IMR-90 (cell line): Measurements from ENCODE around the gene RSPH9. TPM values are rescaled to one million over a fixed set of nuclear protein-coding genes. Genes with fewer than 3 reads are reported as not detected.

Experiments used
- ATAC-seq: fragments of 200-7000 bp; cut with Tn5 transposase; 2 replicates; pipeline ENCODE4 v1.9.1; 2020; ENCODE audit warnings: low read depth, mild to moderate bottlenecking, moderate library complexity
- BruUV-seq: library from RNA; stranded (reverse); fragments of 400-500 nt; replicated peaks from 2 replicates; lab custom pipeline; 2021; lab: Mats Ljungman, UMichigan
- CTCF ChIA-PET: fragments of 300-600 bp; formaldehyde crosslinking; extraction: SDS; loops from one replicate; lab custom pipeline; 2021; ENCODE audit warnings: antibody characterized with exemption; lab: Yijun Ruan, JAX
- POLR2A ChIA-PET: fragments of 300-600 bp; sonication (Branson Sonifier 250); formaldehyde crosslinking; loops from one replicate; lab custom pipeline; 2022; ENCODE audit warnings: antibody characterized with exemption; ENCODE audit not compliant: unreplicated experiment; lab: Charles Lee
- DNase-seq: peaks from one replicate; pipeline ENCODE4 v3.0.0; 2013
- H2AFZ ChIP-seq: replicated peaks from 2 replicates; pipeline ENCODE3; 2013; ENCODE audit warnings: low read length, mild to moderate bottlenecking; ENCODE audit not compliant: poor library complexity
- H2AK5ac ChIP-seq: 2 replicates; pipeline ENCODE4 v1.6.1; 2013; ENCODE audit warnings: low read depth, low read length, inconsistent platforms
- H2AK9ac ChIP-seq: replicated peaks from 2 replicates; pipeline ENCODE3; 2013; ENCODE audit warnings: mild to moderate bottlenecking, low read depth, low read length, moderate library complexity; ENCODE audit not compliant: poor library complexity
- H2BK120ac ChIP-seq: 2 replicates; pipeline ENCODE4 v1.6.1; 2013; ENCODE audit warnings: low read depth, low read length, inconsistent platforms
- H2BK15ac ChIP-seq: 3 replicates; pipeline ENCODE4 v1.6.1; 2013; ENCODE audit warnings: low read depth, low read length, inconsistent platforms
- H2BK20ac ChIP-seq: 2 replicates; pipeline ENCODE4 v1.6.1; 2013; ENCODE audit warnings: low read depth, mild to moderate bottlenecking, inconsistent platforms, low read length, moderate library complexity
- H2BK5ac ChIP-seq: 2 replicates; pipeline ENCODE4 v1.6.1; 2013; ENCODE audit warnings: mild to moderate bottlenecking, low read depth, low read length, inconsistent platforms; ENCODE audit not compliant: poor library complexity, severe bottlenecking
- H3K14ac ChIP-seq: replicated peaks from 2 replicates; pipeline ENCODE4 v1.6.1; 2013; ENCODE audit warnings: low read depth, low read length, inconsistent platforms
- H3K18ac ChIP-seq: 2 replicates; pipeline ENCODE4 v1.6.1; 2013; ENCODE audit warnings: low read depth, low read length, control low read depth
- H3K23ac ChIP-seq: 2 replicates; pipeline ENCODE4 v1.6.1; 2013; ENCODE audit warnings: low read depth, low read length, inconsistent platforms
- H3K27ac ChIP-seq: 2 replicates; pipeline ENCODE4 v1.5.1; 2013; ENCODE audit warnings: mild to moderate bottlenecking, control low read depth, low read length; ENCODE audit not compliant: insufficient read depth
- H3K27me3 ChIP-seq: 2 replicates; pipeline ENCODE4 v1.6.1; 2013; ENCODE audit warnings: low read length; ENCODE audit not compliant: control insufficient read depth, insufficient read depth
- H3K36me3 ChIP-seq: 2 replicates; pipeline ENCODE4 v1.6.1; 2013; ENCODE audit warnings: low read length, mixed read lengths; ENCODE audit not compliant: control insufficient read depth, insufficient read depth
- H3K4ac ChIP-seq: 2 replicates; pipeline ENCODE4 v1.6.1; 2013; ENCODE audit warnings: low read depth, low read length, inconsistent platforms
- H3K4me1 ChIP-seq: 2 replicates; pipeline ENCODE4 v1.6.1; 2013; ENCODE audit warnings: low read length, mixed read lengths; ENCODE audit not compliant: control insufficient read depth, insufficient read depth
- H3K4me2 ChIP-seq: 2 replicates; pipeline ENCODE4 v1.6.1; 2013; ENCODE audit warnings: low read depth, mild to moderate bottlenecking, control low read depth, low read length, moderate library complexity
- H3K4me3 ChIP-seq: 2 replicates; pipeline ENCODE4 v1.5.1; 2013; ENCODE audit warnings: low read depth, mild to moderate bottlenecking, control low read depth, low read length, moderate library complexity; ENCODE audit not compliant: insufficient read depth
- H3K56ac ChIP-seq: 2 replicates; pipeline ENCODE4 v1.6.1; 2013; ENCODE audit warnings: low read length, inconsistent platforms; ENCODE audit not compliant: insufficient read depth; ENCODE audit errors: extremely low read depth
- H3K79me1 ChIP-seq, 2 experiments: 2 replicates each; pipeline ENCODE4 v1.6.1; 2013; ENCODE audit warnings: low read length in 2 of 2, inconsistent platforms in 1 of 2, low read depth in 1 of 2
- H3K9ac ChIP-seq: 2 replicates; pipeline ENCODE4 v1.6.1; 2013; ENCODE audit warnings: low read depth, low read length, control low read depth
- H3K9me1 ChIP-seq: 2 replicates; pipeline ENCODE4 v1.6.1; 2013; ENCODE audit warnings: low read length, inconsistent platforms; ENCODE audit not compliant: insufficient read depth
- H3K9me3 ChIP-seq: 2 replicates; pipeline ENCODE4 v1.6.1; 2013; ENCODE audit warnings: low read length; ENCODE audit not compliant: control insufficient read depth, insufficient read depth
- H4K20me1 ChIP-seq: 2 replicates; pipeline ENCODE4 v1.6.1; 2013; ENCODE audit warnings: low read length, inconsistent platforms; ENCODE audit not compliant: insufficient read depth
- H4K5ac ChIP-seq: 2 replicates; pipeline ENCODE4 v1.6.1; 2013; ENCODE audit warnings: mild to moderate bottlenecking, low read depth, low read length, control low read depth
- H4K8ac ChIP-seq, 2 experiments: 2 replicates each; pipeline ENCODE4 v1.6.1; 2013; ENCODE audit warnings: low read depth in 2 of 2, low read length in 2 of 2, control low read depth in 1 of 2, inconsistent platforms in 1 of 2
- H4K91ac ChIP-seq: 2 replicates; pipeline ENCODE4 v1.6.1; 2013; ENCODE audit warnings: low read depth, low read length, inconsistent platforms; ENCODE audit not compliant: insufficient read depth
- BHLHE40 ChIP-seq: fragments of 150-350 bp; IDR thresholded peaks from 2 replicates; pipeline ENCODE4 v1.6.1; 2016; ENCODE audit warnings: mild to moderate bottlenecking, low read depth, low read length
- CEBPB ChIP-seq: IDR thresholded peaks from 2 replicates; pipeline ENCODE4 v1.6.1; 2012; ENCODE audit warnings: low read depth, low read length, improper control_type of control experiment
- CHD1 ChIP-seq: IDR thresholded peaks from 2 replicates; pipeline ENCODE4 v1.6.1; 2012; ENCODE audit warnings: low read depth, low read length, improper control_type of control experiment
- CTCF ChIP-seq: conservative IDR thresholded peaks from 2 replicates; pipeline ENCODE4 v1.5.1; 2012; ENCODE audit warnings: mild to moderate bottlenecking, low read depth, low read length, improper control_type of control experiment
- ELK1 ChIP-seq: fragments of 150-350 bp; IDR thresholded peaks from 2 replicates; pipeline ENCODE4 v1.6.1; 2016; ENCODE audit warnings: low read depth, mild to moderate bottlenecking, low read length, moderate library complexity, borderline replicate concordance
- FOS ChIP-seq: fragments of 150-350 bp; IDR thresholded peaks from 2 replicates; pipeline ENCODE4 v1.6.1; 2016; ENCODE audit warnings: low read depth, low read length
- MAFK ChIP-seq: IDR thresholded peaks from 2 replicates; pipeline ENCODE4 v1.6.1; 2012; ENCODE audit warnings: low read depth, low read length, improper control_type of control experiment
- NFE2L2 ChIP-seq: fragments of 150-350 bp; IDR thresholded peaks from 2 replicates; pipeline ENCODE4 v1.6.1; 2016; ENCODE audit warnings: low read depth, mild to moderate bottlenecking, low read length
- POLR2A ChIP-seq: IDR thresholded peaks from 2 replicates; pipeline ENCODE4 v1.6.1; 2012; ENCODE audit warnings: mild to moderate bottlenecking, low read depth, low read length
- RCOR1 ChIP-seq: IDR thresholded peaks from 2 replicates; pipeline ENCODE4 v1.6.1; 2012; ENCODE audit warnings: mild to moderate bottlenecking, low read length, improper control_type of control experiment; ENCODE audit not compliant: insufficient replicate concordance
- RFX5 ChIP-seq: IDR thresholded peaks from 2 replicates; pipeline ENCODE4 v1.8.0; 2012; ENCODE audit warnings: low read depth, mild to moderate bottlenecking, low read length, moderate library complexity
- SMC3 ChIP-seq: fragments of 150-350 bp; IDR thresholded peaks from 2 replicates; pipeline ENCODE4 v1.6.1; 2016; ENCODE audit warnings: low read depth, mild to moderate bottlenecking, antibody characterized with exemption, low read length, moderate library complexity
- WGBS, 2 experiments: methylation state at CpG; one replicate each; pipeline versions ENCODE4 v1.1.5 to v1.1.7; 2013; ENCODE audit warnings: missing lambda C conversion rate in 2 of 2; ENCODE audit not compliant: insufficient read length in 1 of 2; ENCODE audit errors: extremely low coverage in 2 of 2; 5-methylcytosine and 5-hydroxymethylcytosine counted together
- dilution Hi-C: fragments of 300-500 bp; cut with HindIII; formaldehyde crosslinking; loops from one replicate; pipeline ENCODE4 v1.14.3; 2018; ENCODE audit warnings: low sequenced_read_pairs; ENCODE audit not compliant: unreplicated experiment
- in situ Hi-C: fragments of 300-500 bp; cut with MboI; formaldehyde crosslinking; loops from 3 replicates; pipeline ENCODE4 v1.14.3; 2019; ENCODE audit warnings: low sequenced_read_pairs, inconsistent platforms, mixed read lengths
- intact Hi-C: fragments of 100-400 bp; cut with micrococcal nuclease; formaldehyde crosslinking; loops from 2 replicates; pipeline ENCODE4 v1.10.0; 2022
- polyA plus RNA-seq, 3 experiments: library from polyadenylated mRNA; depleted of rRNA; stranded (reverse); fragments of >200 nt; gene quantifications; 2 replicates each; pipeline ENCODE4 v1.2.3, GENCODE V29; 2012; ENCODE audit warnings: low replicate concordance in 1 of 3
- total RNA-seq: library from RNA; depleted of rRNA; stranded (reverse); fragments of >200 nt; gene quantifications from 2 replicates; pipeline ENCODE4 v1.2.3, GENCODE V29; 2012

Gene RSPH9
- total and polyA plus RNA-seq, 2 of the 4 experiments (the other 2 are of a cell fraction): 0.18 to 0.21 TPM

GRCh38 chr6:43719511-43719910 is 74.7 kb downstream of the RSPH9 start:
- in situ Hi-C loops: no loop called here
- no peak overlapping the region for H3K56ac ChIP-seq

More at GRCh38 chr6:43719511-43719910, 74.7 kb downstream of the RSPH9 start:
- Histone ChIP-seq H3K4me3 (no peak overlapping the region), H2AK9ac (no peak overlapping the region), H2BK120ac (no peak overlapping the region), H4K91ac (no peak overlapping the region), H2BK5ac (no peak overlapping the region), H3K4me2 (no peak overlapping the region), H4K5ac (no peak overlapping the region), H3K9ac (no peak overlapping the region), H3K14ac (no peak overlapping the region), H3K18ac (no peak overlapping the region), H3K27me3 (peaks cover 27% of the 10 kb centered on the region), H2BK20ac (no peak overlapping the region), H3K23ac (no peak overlapping the region), H4K8ac (no peak overlapping the region), H3K4ac (no peak overlapping the region), H2BK15ac (no peak overlapping the region), H3K27ac (no peak overlapping the region), H3K9me1 (peaks cover 5% of the 10 kb centered on the region; the same call in 1 of the 2 replicates), H2AFZ (no peak overlapping the region), H3K79me1 (no peaks in the 10 kb centered on the region), H3K9me3 (no peaks in the 10 kb centered on the region), H2AK5ac (no peak overlapping the region), H3K4me1 (peaks cover 8% of the 10 kb centered on the region), H4K20me1 (no peaks in the 10 kb centered on the region), H3K36me3 (no peaks in the 10 kb centered on the region)
- no TSS peak for BruUV-seq
- TF ChIP-seq NFE2L2 (no peak), RCOR1 (no peak), CEBPB (no peak), CHD1 (no peak), RFX5 (no peak), ELK1 (no peak), POLR2A (no peak), SMC3 (no peak), MAFK (no peak), CTCF (no peak), FOS (no peak), BHLHE40 (no peak)
- DNase-seq: no peak
- CTCF ChIA-PET: interaction anchor here (0.6 kb wide), 1 partner anchor 277 kb away, joined by 5 read pairs; no protein-coding TSS in a partner anchor
- no CpG with 5 or more reads among the region's 7 CpGs for WGBS, 2 experiments
- ATAC-seq: no peak
- POLR2A ChIA-PET: no interaction called here
- dilution Hi-C loops (no loop called here), intact Hi-C loops (no loop called here)
